ENCODE results near the gene APOO. TPM values are rescaled to one million over a fixed set of nuclear protein-coding genes. Genes with fewer than 3 reads are reported as not detected.

Gene APOO
- polyA plus RNA-seq, 2 of the 4 experiments (the other 2 are of a cell fraction): 33.5 to 59.4 TPM

- 80% methylated on average over 3 of the region's 3 CpGs for WGBS (ENCODE audit: missing lambda C conversion rate)
- ATAC-seq (no peak), DNase-seq (ENCODE audit: low read depth in 1 of 2, low spot score in 1 of 2) (no peak), FAIRE-seq (no peak)
- Histone ChIP-seq H3K9me3 (no peaks in the 10 kb centered on the region), H3K4me3 (no peak overlapping the region), H3K27ac (peak overlapping the region in 1 of 2 experiments; percentile 64; a peak in 3 of 6 replicates), H3K4me1 (peaks cover 21% of the 10 kb centered on the region), H3K4me2 (no peak overlapping the region)
- POLR2A ChIA-PET: interaction anchor here (0.7 kb wide), 1 partner anchor 43 kb away, joined by 3 read pairs; the partner anchor contains the start of gene SAT1
- TF ChIP-seq POLR2AphosphoS2 (conservative IDR thresholded peaks at IDR 0.05; ENCODE audit: low read length) (no peak), REST (IDR thresholded peaks at IDR 0.05) (no peak), BCL3 (IDR thresholded peaks at IDR 0.05) (no peak), POLR2A (IDR thresholded peaks at IDR 0.05; ENCODE audit: low read length) (no peak), FOSL2 (IDR thresholded peaks at IDR 0.05) (no peak), FOSL2 (CRISPR knock-in tag; IDR thresholded peaks at IDR 0.05) (no peak), MAX (IDR thresholded peaks at IDR 0.05) (no peak), RAD21 (conservative IDR thresholded peaks at IDR 0.05 in 1 of 2, IDR thresholded peaks at IDR 0.05 in 1 of 2) (no peak)
- CTCF ChIA-PET: no interaction called here
These were observed 81.5 kb downstream of the APOO start for GRCh38 chrX:23826216-23826615.

- Histone ChIP-seq H3K27ac (no peak overlapping the region), H3K4me1 (peaks cover 22% of the 10 kb centered on the region), H3K4me3 (no peak overlapping the region), H3K9me3 (no peaks in the 10 kb centered on the region), H3K4me2 (no peak overlapping the region)
- ATAC-seq (no peak), DNase-seq (ENCODE audit: low read depth in 1 of 2, low spot score in 1 of 2) (no peak), FAIRE-seq (peak; percentile 49)
- TF ChIP-seq HEYL (CRISPR knock-in tag; IDR thresholded peaks at IDR 0.05): no peak
- no peak for TF ChIP-seq CTCF (IDR thresholded peaks at IDR 0.05)
- ChIA-PET POLR2A (no interaction called here), CTCF (no interaction called here)
These were observed 82.1 kb downstream of the APOO start for GRCh38 chrX:23825675-23826074.

- no peak for FAIRE-seq
- peaks cover 24% of the 10 kb centered on the region for H3K4me1 ChIP-seq
- CTCF ChIA-PET: interaction anchor here (1.1 to 1.2 kb wide), 2 partner anchors 16 to 79 kb away, joined by 3 read pairs; no protein-coding TSS in a partner anchor
These were observed 84.9 kb downstream of the APOO start for GRCh38 chrX:23822841-23823240.

More at GRCh38 chrX:23822841-23823240, 84.9 kb downstream of the APOO start:
- Histone ChIP-seq H3K4me2 (peak overlapping the region; percentile 58; the same call in 2 of the 3 replicates), H3K4me3 (no peak overlapping the region), H3K27ac (peak overlapping the region; percentile 59 to 80), H3K9me3 (no peaks in the 10 kb centered on the region)
- 81% methylated on average over 6 of the region's 6 CpGs for WGBS (ENCODE audit: missing lambda C conversion rate)
- POLR2A ChIA-PET: interaction anchor here (1.0 kb wide), 1 partner anchor 79 kb away, joined by 3 read pairs; no protein-coding TSS in a partner anchor
- no peak for DNase-seq (ENCODE audit: low read depth in 1 of 2, low spot score in 1 of 2)
- peak in 1 of 2 experiments; percentile 42; a peak in 3 of 6 replicates for ATAC-seq
- no peak for TF ChIP-seq EP300 (IDR thresholded peaks at IDR 0.05)
- no peak for TF ChIP-seq HOXA7 (CRISPR knock-in tag; IDR thresholded peaks at IDR 0.05)
- TF ChIP-seq NR3C1 (IDR thresholded peaks at IDR 0.05): no peak
- no peak for TF ChIP-seq POLR2AphosphoS2 (conservative IDR thresholded peaks at IDR 0.05; ENCODE audit: low read length)
- no peak for TF ChIP-seq HES2 (IDR thresholded peaks at IDR 0.05)
- no peak for TF ChIP-seq RARB (CRISPR knock-in tag; IDR thresholded peaks at IDR 0.05)
- TF ChIP-seq TFCP2L1 (CRISPR knock-in tag; IDR thresholded peaks at IDR 0.05): no peak
- TF ChIP-seq FOSB (CRISPR knock-in tag; IDR thresholded peaks at IDR 0.05): no peak
